Astrocyte of the spinal cord (primary cell): ENCODE results near the gene SMARCA2.

Experiments used
- DNase-seq: peaks from one replicate; pipeline ENCODE4 v3.0.0; 2011; ENCODE audit warnings: low read depth, low spot score
- H3K4me3 ChIP-seq: 2 replicates; pipeline ENCODE4 v1.5.1; 2011; ENCODE audit warnings: low read depth, mild to moderate bottlenecking, low read length, moderate library complexity
- in situ Hi-C: cut with HindIII; loops from 2 replicates; pipeline ENCODE4 v1.10.0; 2017; ENCODE audit warnings: low sequenced_read_pairs
- TF ChIP-seq, protein P1 (sequence below): IDR thresholded peaks from 2 replicates; pipeline ENCODE4 v1.5.1; 2012; ENCODE audit warnings: low read depth, mild to moderate bottlenecking, low read length, inconsistent platforms

SMARCA2 gene

DNA sequence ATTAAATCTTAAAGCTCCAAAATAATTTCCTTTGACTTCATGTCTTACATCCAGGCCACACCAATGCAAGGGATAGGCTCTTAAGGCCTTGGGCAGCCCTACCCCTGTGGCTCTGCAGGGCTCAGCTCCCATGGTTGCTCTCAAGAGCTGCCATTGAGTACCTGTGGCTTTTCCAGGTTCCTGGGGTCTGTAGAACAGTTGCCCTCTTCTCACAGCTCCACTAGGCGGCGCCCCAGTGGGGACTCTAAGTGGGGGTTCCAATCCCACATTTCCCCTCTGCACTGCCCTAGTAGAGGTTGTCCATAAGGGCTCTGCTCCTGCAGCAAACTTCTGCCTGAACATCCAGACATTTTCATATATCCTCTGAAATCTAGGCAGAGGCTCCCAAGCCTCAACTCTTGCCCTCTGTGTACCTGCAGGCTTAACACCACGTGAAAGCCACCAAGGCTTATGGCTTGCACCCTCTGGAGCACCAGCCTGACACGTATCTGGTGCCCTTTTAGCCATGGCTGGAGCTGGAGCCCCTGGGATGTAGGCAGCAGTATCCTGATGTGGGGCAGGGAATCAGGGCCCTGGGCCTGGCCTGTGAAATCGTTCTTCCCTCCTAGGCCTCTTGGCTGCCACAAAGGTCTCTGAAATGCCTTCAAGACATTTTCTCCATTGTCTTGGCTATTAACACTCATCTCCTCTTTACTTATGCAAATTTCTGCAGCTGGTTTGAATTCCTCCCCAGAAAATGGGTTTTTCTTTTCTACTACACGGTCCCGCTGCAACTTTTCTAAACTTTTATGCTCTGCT, 185.1 kb downstream of the SMARCA2 start:
- DNase-seq, result no peak
- in situ Hi-C loops, result no loop called here
- TF ChIP-seq, protein P1, sequence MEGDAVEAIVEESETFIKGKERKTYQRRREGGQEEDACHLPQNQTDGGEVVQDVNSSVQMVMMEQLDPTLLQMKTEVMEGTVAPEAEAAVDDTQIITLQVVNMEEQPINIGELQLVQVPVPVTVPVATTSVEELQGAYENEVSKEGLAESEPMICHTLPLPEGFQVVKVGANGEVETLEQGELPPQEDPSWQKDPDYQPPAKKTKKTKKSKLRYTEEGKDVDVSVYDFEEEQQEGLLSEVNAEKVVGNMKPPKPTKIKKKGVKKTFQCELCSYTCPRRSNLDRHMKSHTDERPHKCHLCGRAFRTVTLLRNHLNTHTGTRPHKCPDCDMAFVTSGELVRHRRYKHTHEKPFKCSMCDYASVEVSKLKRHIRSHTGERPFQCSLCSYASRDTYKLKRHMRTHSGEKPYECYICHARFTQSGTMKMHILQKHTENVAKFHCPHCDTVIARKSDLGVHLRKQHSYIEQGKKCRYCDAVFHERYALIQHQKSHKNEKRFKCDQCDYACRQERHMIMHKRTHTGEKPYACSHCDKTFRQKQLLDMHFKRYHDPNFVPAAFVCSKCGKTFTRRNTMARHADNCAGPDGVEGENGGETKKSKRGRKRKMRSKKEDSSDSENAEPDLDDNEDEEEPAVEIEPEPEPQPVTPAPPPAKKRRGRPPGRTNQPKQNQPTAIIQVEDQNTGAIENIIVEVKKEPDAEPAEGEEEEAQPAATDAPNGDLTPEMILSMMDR, result no peak
- no peak overlapping the region for H3K4me3 ChIP-seq

GRCh38 chr9:2208465-2208864, 193.3 kb downstream of the SMARCA2 start:
- in situ Hi-C loops, result no loop called here
- H3K4me3 ChIP-seq, result no peak overlapping the region
- TF ChIP-seq, protein P1, result no peak
- no peak for DNase-seq

GRCh38 chr9:2208991-2209390, 193.8 kb downstream of the SMARCA2 start:
- TF ChIP-seq, protein P1, result no peak
- DNase-seq, result no peak
- in situ Hi-C loops, result no loop called here
- H3K4me3 ChIP-seq, result no peak overlapping the region

GRCh38 chr9:2209400-2209799, 194.3 kb downstream of the SMARCA2 start:
- DNase-seq, result no peak
- in situ Hi-C loops, result no loop called here
- TF ChIP-seq, protein P1, result no peak
- no peak overlapping the region for H3K4me3 ChIP-seq

GRCh38 chr9:2210201-2210600, 195.1 kb downstream of the SMARCA2 start:
- in situ Hi-C loops, result no loop called here
- H3K4me3 ChIP-seq, result no peak overlapping the region
- no peak for DNase-seq
- TF ChIP-seq, protein P1, result no peak

GRCh38 chr9:2213830-2214468, 198.8 kb downstream of the SMARCA2 start:
- in situ Hi-C loops, result no loop called here
- no peak for DNase-seq
- TF ChIP-seq, protein P1, result no peak

More at GRCh38 chr9:2213830-2214468, 198.8 kb downstream of the SMARCA2 start:
- no peak overlapping the region for H3K4me3 ChIP-seq
